Sciatic nerve (tissue), 2 donors: ENCODE measurements around the gene DLGAP1. TPM values are rescaled to one million over a fixed set of nuclear protein-coding genes. Genes with fewer than 3 reads are reported as not detected.
"Not testable (repeated sequence)": the region's sequence is repeated elsewhere in the genome, so short reads cannot be mapped to it uniquely, and the experiment has no call there.

Experiments
- ATAC-seq: fragments of 200-7000 bp; cut with Tn5 transposase; one replicate; pipeline ENCODE4 v1.9.1; 2020; ENCODE audit warnings: mild to moderate bottlenecking, moderate library complexity
- DNase-seq: peaks from one replicate; pipeline ENCODE4 v3.0.0-alpha.2; 2020; ENCODE audit warnings: low spot score
- intact Hi-C: fragments of 100-400 bp; cut with DNase I; formaldehyde crosslinking; loops from one replicate; pipeline ENCODE4 v1.14.2; 2022
- total RNA-seq: library from RNA; stranded (reverse); fragmentation: NEBNext Ultra II Directional; extraction: Animal tissue kit (Norgen Biotek cat#: 25700); gene quantifications from one replicate; pipeline ENCODE4 v1.2.1, GENCODE V29; 2021
- donor health status: DM: no; HTN: no; CAD: no.
- donor health status: DM: no; HTN: no; CAD: no.

DLGAP1 gene
- total RNA-seq, 1 donor from 2014 or later = 0.98 TPM

DNA sequence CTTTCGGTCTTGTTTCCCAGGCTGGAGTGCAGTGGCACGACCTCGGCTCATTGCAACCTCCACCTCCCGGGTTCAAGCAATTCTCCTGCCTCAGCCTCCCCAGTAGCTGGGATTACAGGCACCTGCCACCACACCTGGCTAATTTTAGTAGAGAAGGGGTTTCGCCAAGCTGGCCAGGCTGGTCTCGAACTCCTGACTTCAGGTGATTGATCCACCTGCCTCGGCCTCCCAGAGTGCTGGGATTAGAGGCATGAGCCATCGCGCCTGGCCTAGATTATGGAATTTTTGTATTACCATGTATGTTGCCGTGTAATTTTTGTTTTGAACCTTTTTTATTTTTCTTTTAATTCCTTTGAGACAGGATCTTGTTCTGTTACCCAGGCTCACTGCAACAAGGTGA is 848.2 kb downstream of the DLGAP1 start:
- not testable (repeated sequence) for ATAC-seq, DNase-seq
- intact Hi-C loops = loop anchor here (10.0 kb wide), 1 partner anchor 322 kb away; no protein-coding TSS in a partner anchor

- DNase-seq = no peak
- intact Hi-C loops = loop anchor here (10.0 kb wide), 1 partner anchor 321 kb away; no protein-coding TSS in a partner anchor
Measured at GRCh38 chr18:3605954-3606443, 849.1 kb downstream of the DLGAP1 start.

GRCh38 chr18:3605486-3605952 is 849.6 kb downstream of the DLGAP1 start:
- ATAC-seq (no peak), DNase-seq (no peak)
- intact Hi-C loops = loop anchor here (10.0 kb wide), 1 partner anchor 321 kb away; no protein-coding TSS in a partner anchor

More at GRCh38 chr18:3605954-3606443, 849.1 kb downstream of the DLGAP1 start:
- peak; percentile 21 for ATAC-seq

GRCh38 chr18:3604498-3605408 is 850.4 kb downstream of the DLGAP1 start:
- intact Hi-C loops = loop anchor here (10.0 kb wide), 1 partner anchor 320 kb away; no protein-coding TSS in a partner anchor
- DNase-seq (no peak), ATAC-seq (peak; percentile 82)

GRCh38 chr18:3604235-3604497 is 850.9 kb downstream of the DLGAP1 start:
- intact Hi-C loops = loop anchor here (10.0 kb wide), 1 partner anchor 319 kb away; no protein-coding TSS in a partner anchor
- DNase-seq (no peak), ATAC-seq (no peak)

GRCh38 chr18:3603421-3604234 is 851.5 kb downstream of the DLGAP1 start:
- intact Hi-C loops = loop anchor here (10.0 kb wide), 1 partner anchor 319 kb away; no protein-coding TSS in a partner anchor
- DNase-seq (no peak), ATAC-seq (peak; percentile 63)

DNA sequence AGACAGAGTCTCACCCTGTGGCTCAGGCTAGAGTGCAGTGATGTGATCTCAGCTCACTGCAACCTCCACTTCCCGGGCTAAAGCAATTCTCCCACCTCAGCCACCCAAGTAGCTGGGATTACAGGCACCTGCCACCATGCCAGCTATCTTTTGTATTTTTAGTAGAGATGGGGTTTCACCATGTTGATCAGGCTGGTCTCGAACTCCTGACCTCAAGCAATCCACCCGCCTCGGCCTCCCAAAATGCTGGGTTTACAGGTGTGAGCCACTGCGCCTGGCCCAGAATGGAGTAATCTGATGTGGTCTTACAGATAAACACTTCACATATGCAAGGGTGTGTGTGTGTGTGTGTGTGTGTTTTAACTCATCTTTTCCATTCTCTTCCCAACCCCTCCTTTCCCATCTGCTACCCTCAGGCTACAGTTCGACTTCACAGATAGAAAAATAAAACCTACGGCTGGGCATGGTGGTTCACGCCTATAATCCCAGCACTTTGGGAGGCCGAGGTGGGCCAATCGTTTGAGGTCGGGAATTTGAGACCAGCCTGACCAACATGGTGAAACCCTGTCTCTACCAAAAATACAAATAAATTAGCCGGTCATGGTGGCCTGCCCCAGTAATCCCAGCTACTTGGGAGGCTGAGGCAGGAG is 853.9 kb downstream of the DLGAP1 start:
- intact Hi-C loops = loop anchor here (10.0 kb wide), 1 partner anchor 316 kb away; no protein-coding TSS in a partner anchor
- DNase-seq, ATAC-seq: not testable (repeated sequence)

DNA sequence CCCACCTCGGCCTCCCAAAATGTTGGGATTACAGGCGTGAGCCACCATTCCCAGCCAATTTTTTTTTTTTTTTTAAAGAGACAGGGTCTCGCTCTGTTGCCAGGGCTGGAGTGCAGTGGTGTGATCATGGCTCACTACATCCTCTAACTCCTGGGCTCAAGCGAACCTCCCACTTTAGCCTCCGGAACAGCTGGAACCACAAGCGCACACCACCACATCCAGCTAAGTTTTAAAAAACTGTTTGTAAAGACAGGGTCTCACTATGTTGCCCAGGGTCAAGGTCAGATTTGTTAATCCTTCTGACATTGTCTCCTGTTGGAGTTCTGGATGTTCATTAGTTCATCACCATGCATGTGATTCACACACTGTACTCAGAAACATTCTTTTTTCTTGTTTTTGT is 855.2 kb downstream of the DLGAP1 start:
- intact Hi-C loops = loop anchor here (5.0 to 10.0 kb wide), 3 partner anchors 65 to 315 kb away; partner anchors contain the start of gene TGIF1
- no peak for DNase-seq
- no peak for ATAC-seq

DNA sequence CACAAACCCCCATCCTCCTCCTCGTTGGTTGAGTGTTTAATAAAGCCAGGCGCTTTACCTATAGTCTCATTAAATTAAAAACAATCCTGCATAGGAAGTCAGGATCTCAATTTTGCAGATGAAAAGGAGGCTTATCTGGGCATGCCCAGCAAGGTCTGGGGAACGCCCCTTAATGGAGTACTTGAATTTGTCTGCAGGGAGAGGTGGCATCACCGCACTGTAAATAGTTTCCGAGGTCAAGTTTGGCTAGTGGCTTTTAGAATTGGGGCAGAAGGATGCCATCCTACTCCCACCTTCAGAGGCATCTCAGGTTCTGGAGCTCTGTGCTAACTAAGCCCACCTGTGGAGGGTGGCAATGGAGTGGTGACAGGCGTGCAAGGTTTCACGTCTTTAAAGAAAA is 855.9 kb downstream of the DLGAP1 start:
- DNase-seq (no peak), ATAC-seq (no peak)
- intact Hi-C loops = loop anchor here (5.0 to 10.0 kb wide), 2 partner anchors 66 to 147 kb away; partner anchors contain the start of gene TGIF1

GRCh38 chr18:3598581-3598980 is 856.5 kb downstream of the DLGAP1 start:
- ATAC-seq = no peak

GRCh38 chr18:3597409-3598357 is 857.4 kb downstream of the DLGAP1 start:
- DNase-seq = no peak
- intact Hi-C loops = loop anchor here (5.0 to 10.0 kb wide), 2 partner anchors 67 to 145 kb away; partner anchors contain the start of gene TGIF1

More at GRCh38 chr18:3598581-3598980, 856.5 kb downstream of the DLGAP1 start:
- intact Hi-C loops = loop anchor here (5.0 to 10.0 kb wide), 2 partner anchors 66 to 146 kb away; partner anchors contain the start of gene TGIF1
- no peak for DNase-seq

DNA sequence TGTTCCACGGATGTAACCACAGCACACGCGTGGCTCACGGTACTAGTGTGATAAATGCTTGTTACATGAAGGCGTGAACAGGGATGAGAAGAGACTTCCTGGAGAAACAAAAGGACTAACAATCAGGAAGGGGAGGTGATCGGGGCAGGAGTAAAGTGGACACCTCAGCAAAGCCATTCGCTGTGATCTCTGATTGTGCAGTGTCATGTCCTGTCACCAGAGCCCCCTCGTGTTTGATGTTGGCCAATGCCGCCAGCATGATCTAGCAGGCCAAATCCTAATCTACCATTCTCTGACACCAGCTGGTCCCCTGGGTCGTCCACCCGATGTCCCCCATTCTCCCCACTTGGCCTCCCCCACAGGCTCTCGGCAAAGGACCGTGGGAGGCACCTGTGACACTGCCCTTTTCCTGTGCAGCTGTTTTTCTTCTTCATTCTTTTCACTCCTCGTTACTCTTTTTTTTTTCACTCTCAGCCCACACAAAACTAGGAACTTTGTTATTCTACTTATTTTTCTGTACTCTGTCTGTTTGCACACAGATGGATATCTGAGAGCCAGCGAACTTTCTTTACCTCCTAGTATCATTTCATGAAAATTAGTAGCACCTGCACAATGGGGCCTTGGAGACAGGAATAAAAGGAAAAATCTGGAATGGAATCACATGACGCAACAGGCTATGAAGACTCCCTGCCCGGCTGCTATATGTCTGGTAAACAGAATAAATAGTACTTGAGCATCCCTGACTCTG is 858.3 kb downstream of the DLGAP1 start:
- intact Hi-C loops = loop anchor here (5.0 to 10.0 kb wide), 2 partner anchors 68 to 145 kb away; partner anchors contain the start of gene TGIF1
- DNase-seq (peak; percentile 77), ATAC-seq (peak; percentile 9)

More at GRCh38 chr18:3597409-3598357, 857.4 kb downstream of the DLGAP1 start:
- no peak for ATAC-seq

DNA sequence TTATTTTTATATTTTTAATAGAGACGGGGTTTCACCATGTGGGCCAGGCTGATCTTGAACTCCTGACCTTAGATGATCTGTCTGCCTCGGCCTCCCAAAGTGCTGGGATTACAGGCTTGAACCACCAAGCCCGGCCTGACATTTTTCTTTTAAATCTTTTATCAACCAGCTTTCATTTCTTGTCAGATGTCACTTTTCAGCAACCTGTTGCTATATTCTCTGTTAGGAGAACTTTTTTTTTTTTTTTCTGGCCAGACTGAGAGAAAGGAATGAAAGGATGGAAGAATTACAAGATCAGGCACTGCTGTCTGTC is 858.8 kb downstream of the DLGAP1 start:
- intact Hi-C loops = loop anchor here (5.0 to 10.0 kb wide), 2 partner anchors 69 to 144 kb away; partner anchors contain the start of gene TGIF1
- ATAC-seq (no peak), DNase-seq (no peak)

DNA sequence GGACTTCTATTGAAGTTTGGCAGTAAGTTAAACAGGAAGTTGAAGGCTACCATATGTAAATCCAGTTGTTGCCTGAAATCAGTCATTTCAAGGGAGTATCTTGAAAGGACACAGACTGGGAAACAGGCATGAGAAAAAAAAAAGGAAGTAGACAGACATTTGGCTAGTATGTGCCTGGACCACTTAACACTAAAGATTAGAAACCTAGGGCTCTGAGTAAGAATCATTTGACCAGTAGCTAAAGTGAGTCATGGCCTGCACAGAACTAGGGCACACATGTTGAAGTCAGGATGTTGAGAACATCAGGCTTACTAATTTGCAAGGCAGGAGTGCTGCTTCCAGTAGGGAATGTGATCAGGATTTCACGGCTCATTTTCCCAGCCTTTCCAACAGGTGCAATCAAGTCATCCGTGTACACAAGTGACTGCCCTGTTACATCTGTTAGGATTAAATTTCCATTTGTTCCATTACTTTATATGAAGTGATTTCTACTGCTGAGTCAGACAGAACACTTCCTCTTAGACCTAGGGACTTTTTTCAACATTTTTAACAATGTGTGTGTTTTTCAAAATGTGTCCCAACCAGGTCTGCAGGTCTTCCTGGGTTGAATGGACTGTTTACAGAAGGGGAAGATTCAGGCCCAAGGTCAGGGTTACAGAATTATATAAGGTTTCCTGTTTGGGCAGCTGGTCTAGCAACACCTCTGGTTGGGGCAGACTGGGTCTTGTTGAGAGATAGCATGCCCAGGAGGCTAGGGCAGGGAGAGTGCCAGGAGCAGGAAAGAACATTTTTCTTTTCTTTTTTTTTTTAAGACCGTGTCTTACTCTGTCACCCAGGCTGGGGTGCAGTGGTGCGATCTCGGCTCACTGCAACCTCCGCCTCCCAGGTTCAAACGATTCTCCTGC is 859.5 kb downstream of the DLGAP1 start:
- DNase-seq (no peak), ATAC-seq (peak; percentile 51)
- intact Hi-C loops = loop anchor here (5.0 to 10.0 kb wide), 2 partner anchors 69 to 143 kb away; partner anchors contain the start of gene TGIF1

DNA sequence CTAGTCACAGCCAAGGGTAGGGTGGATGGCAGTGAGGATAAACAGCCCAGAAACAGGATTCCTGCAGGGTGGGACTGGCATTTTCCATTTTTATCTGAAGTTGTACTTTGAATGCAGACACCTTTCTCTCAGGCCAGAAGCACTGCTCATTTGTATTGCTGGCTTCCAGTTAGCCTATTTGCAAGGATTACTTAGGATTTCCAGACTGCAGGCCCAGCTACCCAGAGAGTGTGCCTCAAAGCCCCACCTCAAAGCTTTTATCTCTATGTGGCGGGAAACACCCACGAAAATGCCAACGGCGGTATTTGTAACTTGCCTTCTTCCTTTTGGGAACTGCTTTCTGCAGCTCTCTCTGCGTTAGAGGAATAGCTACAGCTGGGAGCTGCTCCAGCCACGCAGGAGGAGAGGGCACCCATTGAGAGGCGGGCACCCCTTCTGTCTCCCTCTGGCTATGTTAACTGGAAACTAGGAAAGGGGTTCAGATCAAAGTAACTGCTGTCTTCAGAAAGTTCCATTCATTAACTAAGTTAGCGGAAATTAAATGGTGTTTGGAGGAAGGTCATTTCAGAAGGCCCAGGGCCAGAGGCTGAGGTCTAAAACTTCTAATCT is 860.2 kb downstream of the DLGAP1 start:
- DNase-seq (no peak), ATAC-seq (no peak)
- intact Hi-C loops = loop anchor here (5.0 to 10.0 kb wide), 2 partner anchors 70 to 143 kb away; partner anchors contain the start of gene TGIF1
